ENCODE data around the gene NTRK3. TPM values are rescaled to one million over a fixed set of nuclear protein-coding genes. Genes with fewer than 3 reads are reported as not detected.

The NTRK3 gene
- total RNA-seq, 2 donors from 2014 or later, result 0.66 to 5.2 TPM

- 42 to 49% methylated on average over 3 of the region's 3 CpGs for WGBS, 2 donors
These were observed 55.3 kb downstream of the NTRK3 start for GRCh38 chr15:88201207-88201606.

GRCh38 chr15:88196961-88197360, 59.6 kb downstream of the NTRK3 start:
- Histone ChIP-seq H3K36me3 (replicated peaks in 1 of 2; ENCODE audit: insufficient read depth in 1 of 2, low read depth in 2 of 2) (no peaks in the 10 kb centered on the region), H3K4me1 (no peaks in the 10 kb centered on the region), H3K27me3 (peaks cover 0 to 4% of the 10 kb centered on the region in 2 donors), H3K27ac (no peak overlapping the region), H3K9me3 (no peaks in the 10 kb centered on the region), H3K4me3 (no peak overlapping the region)
- no peak for DNase-seq
- TF ChIP-seq CTCF (IDR thresholded peaks at IDR 0.05) (no peak), POLR2A (IDR thresholded peaks at IDR 0.05) (no peak)
- intact Hi-C loops (cut with DNase I), result no loop called here
- ATAC-seq, result no peak

More at GRCh38 chr15:88201207-88201606, 55.3 kb downstream of the NTRK3 start:
- no peak for ATAC-seq
- no peaks in the 10 kb centered on the region for H3K9me3 ChIP-seq
- no peaks in the 10 kb centered on the region for H3K27me3 ChIP-seq
- H3K4me3 ChIP-seq, result no peak overlapping the region
- H3K36me3 ChIP-seq (replicated peaks in 1 of 2; ENCODE audit: insufficient read depth in 1 of 2, low read depth in 2 of 2), result no peaks in the 10 kb centered on the region
- TF ChIP-seq CTCF (IDR thresholded peaks at IDR 0.05), result no peak
- TF ChIP-seq POLR2A (IDR thresholded peaks at IDR 0.05), result no peak
- DNase-seq, result no peak
- no peak overlapping the region for H3K27ac ChIP-seq
- no peaks in the 10 kb centered on the region for H3K4me1 ChIP-seq
- intact Hi-C loops (cut with DNase I), result no loop called here

GRCh38 chr15:88194162-88194561, 62.4 kb downstream of the NTRK3 start:
- 67 to 80% methylated on average over 4 of the region's 4 CpGs for WGBS, 2 donors
- H3K27ac ChIP-seq, result no peak overlapping the region
- ATAC-seq, result no peak
- no peaks in the 10 kb centered on the region for H3K36me3 ChIP-seq (replicated peaks in 1 of 2; ENCODE audit: insufficient read depth in 1 of 2, low read depth in 2 of 2)
- H3K9me3 ChIP-seq, result no peaks in the 10 kb centered on the region
- peaks cover 0 to 4% of the 10 kb centered on the region in 2 donors for H3K27me3 ChIP-seq
- DNase-seq, result no peak
- intact Hi-C loops (cut with DNase I), result no loop called here
- no peak for TF ChIP-seq CTCF (IDR thresholded peaks at IDR 0.05)
- no peak for TF ChIP-seq POLR2A (IDR thresholded peaks at IDR 0.05)
- H3K4me3 ChIP-seq, result no peak overlapping the region
- no peaks in the 10 kb centered on the region for H3K4me1 ChIP-seq

GRCh38 chr15:88193415-88193814, 63.1 kb downstream of the NTRK3 start:
- no peak overlapping the region for H3K27ac ChIP-seq
- no peak overlapping the region for H3K4me3 ChIP-seq
- 29 to 40% methylated on average over 4 of the region's 4 CpGs for WGBS, 2 donors
- no peaks in the 10 kb centered on the region for H3K4me1 ChIP-seq
- no peaks in the 10 kb centered on the region for H3K36me3 ChIP-seq (replicated peaks in 1 of 2; ENCODE audit: insufficient read depth in 1 of 2, low read depth in 2 of 2)
- H3K9me3 ChIP-seq, result no peaks in the 10 kb centered on the region
- no peak for ATAC-seq
- H3K27me3 ChIP-seq, result peaks cover 0 to 4% of the 10 kb centered on the region in 2 donors
- DNase-seq, result no peak
- intact Hi-C loops (cut with DNase I), result no loop called here
- no peak for TF ChIP-seq CTCF (IDR thresholded peaks at IDR 0.05)
- TF ChIP-seq POLR2A (IDR thresholded peaks at IDR 0.05), result no peak

- TF ChIP-seq POLR2A (IDR thresholded peaks at IDR 0.05), result no peak
- no peak for TF ChIP-seq CTCF (IDR thresholded peaks at IDR 0.05)
- no peaks in the 10 kb centered on the region for H3K4me1 ChIP-seq
- no peaks in the 10 kb centered on the region for H3K36me3 ChIP-seq (replicated peaks in 1 of 2; ENCODE audit: insufficient read depth in 1 of 2, low read depth in 2 of 2)
- H3K9me3 ChIP-seq, result no peaks in the 10 kb centered on the region
- H3K27me3 ChIP-seq, result peaks cover 0 to 8% of the 10 kb centered on the region in 2 donors
- WGBS, 2 donors, result 56 to 60% methylated on average over 7 to 10 of the region's 10 CpGs
- ATAC-seq (no peak), DNase-seq (no peak)
- no peak overlapping the region for H3K4me3 ChIP-seq
- no peak overlapping the region for H3K27ac ChIP-seq
- intact Hi-C loops (cut with DNase I), result no loop called here
These were observed 64.8 kb downstream of the NTRK3 start for GRCh38 chr15:88191812-88192165.
